Activated CD4-positive, alpha-beta T cell treated with anti-CD3 and anti-CD28 coated beads, Interleukin-2, amount 50 U/mL, for 48 hours (primary cell): Measurements from ENCODE around the gene USP6NL.

Experiments
- DNase-seq, 2 experiments: peaks; one replicate each; pipeline ENCODE4 v3.0.0-alpha.2; 2020

Gene USP6NL

GRCh38 chr10:11404901-11405300 is 206.5 kb downstream of the USP6NL start:
- no peak for DNase-seq
